ENCODE measurements around the gene ZHX3. TPM values are rescaled to one million over a fixed set of nuclear protein-coding genes. Genes with fewer than 3 reads are reported as not detected.

ZHX3 gene
- total RNA-seq, 4 donors from 2014 or later, result 89.3 to 173 (median 156) TPM

GRCh38 chr20:41334443-41335421 lies 17.2 kb upstream of the ZHX3 start:
- Histone ChIP-seq H3K9me3 (no peaks in the 10 kb centered on the region), H3K27me3 (no peaks in the 10 kb centered on the region), H3K4me1 (peaks cover 23 to 32% (median 29%) of the 10 kb centered on the region in 4 donors), H3K27ac (replicated peaks in 1 of 4) (peak overlapping the region; percentile 34 to 54 (median 48)), H3K4me3 (no peak overlapping the region), H3K36me3 (no peaks in the 10 kb centered on the region)
- 68% methylated on average over 8 of the region's 15 CpGs for WGBS
- intact Hi-C loops (cut with DNase I), result loop anchor here (5.0 kb wide), 2 partner anchors 87 to 102 kb away; no protein-coding TSS in a partner anchor
- TF ChIP-seq EP300 (IDR thresholded peaks at IDR 0.05) (no peak), POLR2AphosphoS5 (IDR thresholded peaks at IDR 0.05) (peak in 1 of 2 donors; percentile 28)
- DNase-seq (ENCODE audit: extremely low spot score), result no peak

- no peak overlapping the region for H3K4me3 ChIP-seq
- no peaks in the 10 kb centered on the region for H3K9me3 ChIP-seq
- peak overlapping the region; percentile 34 to 54 (median 48) for H3K27ac ChIP-seq (replicated peaks in 1 of 4)
- no peak for DNase-seq (ENCODE audit: extremely low spot score)
- H3K36me3 ChIP-seq, result no peaks in the 10 kb centered on the region
- H3K27me3 ChIP-seq, result no peaks in the 10 kb centered on the region
- 97% methylated on average over 2 of the region's 2 CpGs for WGBS
- intact Hi-C loops (cut with DNase I), result loop anchor here (5.0 kb wide), 1 partner anchor 87 kb away; no protein-coding TSS in a partner anchor
- no peak for TF ChIP-seq POLR2A (IDR thresholded peaks at IDR 0.05; ENCODE audit: low read depth)
- TF ChIP-seq CTCF (IDR thresholded peaks at IDR 0.05), result no peak
- no peak for TF ChIP-seq POLR2AphosphoS5 (IDR thresholded peaks at IDR 0.05)
- no peak for TF ChIP-seq EP300 (IDR thresholded peaks at IDR 0.05)
- H3K4me1 ChIP-seq, result peaks cover 25 to 34% (median 29%) of the 10 kb centered on the region in 4 donors
Measured at GRCh38 chr20:41334036-41334435, 16.5 kb upstream of the ZHX3 start.

GRCh38 chr20:41331731-41332130 lies 14.2 kb upstream of the ZHX3 start:
- Histone ChIP-seq H3K4me3 (no peak overlapping the region), H3K4me1 (peaks cover 32 to 40% (median 33%) of the 10 kb centered on the region in 4 donors), H3K27ac (replicated peaks in 1 of 4) (no peak overlapping the region), H3K27me3 (no peaks in the 10 kb centered on the region), H3K9me3 (no peaks in the 10 kb centered on the region), H3K36me3 (no peaks in the 10 kb centered on the region)
- TF ChIP-seq POLR2A (IDR thresholded peaks at IDR 0.05; ENCODE audit: low read depth) (no peak), EP300 (IDR thresholded peaks at IDR 0.05) (no peak), POLR2AphosphoS5 (IDR thresholded peaks at IDR 0.05) (no peak), CTCF (IDR thresholded peaks at IDR 0.05) (no peak)
- DNase-seq (ENCODE audit: extremely low spot score), result no peak
- intact Hi-C loops (cut with DNase I), result loop anchor here (5.0 kb wide), 1 partner anchor 84 kb away; no protein-coding TSS in a partner anchor
- WGBS, result 91% methylated on average over 4 of the region's 4 CpGs

GRCh38 chr20:41330941-41331340 lies 13.4 kb upstream of the ZHX3 start:
- 70% methylated on average over 1 of the region's 1 CpG for WGBS
- Histone ChIP-seq H3K4me3 (no peak overlapping the region), H3K4me1 (peaks cover 32 to 40% (median 33%) of the 10 kb centered on the region in 4 donors), H3K27ac (replicated peaks in 1 of 4) (no peak overlapping the region), H3K27me3 (no peaks in the 10 kb centered on the region), H3K9me3 (no peaks in the 10 kb centered on the region), H3K36me3 (no peaks in the 10 kb centered on the region)
- TF ChIP-seq POLR2AphosphoS5 (IDR thresholded peaks at IDR 0.05) (no peak), POLR2A (IDR thresholded peaks at IDR 0.05; ENCODE audit: low read depth) (no peak), EP300 (IDR thresholded peaks at IDR 0.05) (no peak), CTCF (IDR thresholded peaks at IDR 0.05) (no peak)
- no peak for DNase-seq (ENCODE audit: extremely low spot score)
- intact Hi-C loops (cut with DNase I), result loop anchor here (5.0 kb wide), 1 partner anchor 84 kb away; no protein-coding TSS in a partner anchor

GRCh38 chr20:41330343-41330720 lies 12.8 kb upstream of the ZHX3 start:
- H3K27ac ChIP-seq (replicated peaks in 1 of 4), result peak overlapping the region; percentile 84 to 88 (median 86)
- H3K27me3 ChIP-seq, result no peaks in the 10 kb centered on the region
- H3K9me3 ChIP-seq, result no peaks in the 10 kb centered on the region
- TF ChIP-seq CTCF (IDR thresholded peaks at IDR 0.05) (no peak), POLR2AphosphoS5 (IDR thresholded peaks at IDR 0.05) (no peak), POLR2A (IDR thresholded peaks at IDR 0.05; ENCODE audit: low read depth) (no peak), EP300 (IDR thresholded peaks at IDR 0.05) (no peak)
- WGBS, result 89% methylated on average over 5 of the region's 5 CpGs
- no peak overlapping the region for H3K4me3 ChIP-seq
- H3K36me3 ChIP-seq, result no peaks in the 10 kb centered on the region
- intact Hi-C loops (cut with DNase I), result loop anchor here (5.0 kb wide), 1 partner anchor 83 kb away; no protein-coding TSS in a partner anchor
- no peak for DNase-seq (ENCODE audit: extremely low spot score)
- H3K4me1 ChIP-seq, result peaks cover 30 to 36% (median 32%) of the 10 kb centered on the region in 4 donors

Measured in esophagus muscularis mucosa (tissue), 4 donors.